ENCODE data around the gene GNB1.

The GNB1 gene

GRCh38 chr1:1776672-1777582 is 114.0 kb downstream of the GNB1 start:
- no peak for ATAC-seq

DNA sequence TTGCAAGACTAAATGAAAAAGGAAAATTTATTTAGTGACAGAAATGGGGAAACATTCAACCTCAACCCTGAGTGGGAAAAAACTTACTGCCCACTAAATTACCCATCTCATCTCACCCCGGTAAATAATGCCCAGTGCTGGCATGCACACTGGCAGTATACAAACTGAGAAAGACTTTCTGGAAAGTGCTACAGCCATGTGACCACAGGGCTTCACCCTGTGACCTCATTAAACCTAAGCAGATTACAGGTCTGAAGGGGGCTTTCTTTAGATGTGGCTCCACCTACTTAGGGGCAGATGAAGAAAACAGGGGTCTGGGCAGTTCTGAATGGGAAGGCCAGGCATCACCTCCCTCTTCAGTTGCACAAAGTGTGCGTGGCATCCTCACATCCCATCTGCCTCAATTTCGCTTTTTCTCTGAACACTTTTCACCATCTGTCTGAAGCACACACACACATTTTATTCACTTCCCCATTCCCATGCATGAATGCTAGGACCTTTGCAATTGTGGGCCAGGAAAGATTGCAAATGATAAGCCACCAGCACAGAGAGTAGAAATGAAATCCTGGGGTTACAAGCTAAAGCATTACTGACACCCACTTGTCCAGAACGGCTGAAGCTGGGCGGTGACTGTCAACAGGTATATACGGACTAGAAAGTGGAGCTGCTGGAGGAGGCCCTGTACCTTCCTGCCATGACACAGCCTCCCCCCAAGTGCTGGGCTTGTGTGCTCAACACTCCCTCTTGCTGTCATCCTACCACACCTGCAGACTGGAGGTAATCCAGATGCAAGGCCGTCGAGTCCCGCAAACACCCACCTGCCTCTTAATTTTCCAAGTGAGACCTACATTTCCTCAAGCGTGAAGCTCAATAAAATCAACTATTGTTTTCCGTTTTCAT is 115.3 kb downstream of the GNB1 start:
- no peak for TF ChIP-seq BACH2 (CRISPR knock-in tag; IDR thresholded peaks at IDR 0.05; ENCODE audit: borderline replicate concordance)
- TF ChIP-seq TCF4 (CRISPR knock-in tag; IDR thresholded peaks at IDR 0.05; ENCODE audit: borderline replicate concordance) = no peak
- no peak for TF ChIP-seq ZC3H10 (CRISPR knock-in tag; IDR thresholded peaks at IDR 0.05)
- TF ChIP-seq RARB (CRISPR knock-in tag; IDR thresholded peaks at IDR 0.05) = no peak
- TF ChIP-seq, protein P1, sequence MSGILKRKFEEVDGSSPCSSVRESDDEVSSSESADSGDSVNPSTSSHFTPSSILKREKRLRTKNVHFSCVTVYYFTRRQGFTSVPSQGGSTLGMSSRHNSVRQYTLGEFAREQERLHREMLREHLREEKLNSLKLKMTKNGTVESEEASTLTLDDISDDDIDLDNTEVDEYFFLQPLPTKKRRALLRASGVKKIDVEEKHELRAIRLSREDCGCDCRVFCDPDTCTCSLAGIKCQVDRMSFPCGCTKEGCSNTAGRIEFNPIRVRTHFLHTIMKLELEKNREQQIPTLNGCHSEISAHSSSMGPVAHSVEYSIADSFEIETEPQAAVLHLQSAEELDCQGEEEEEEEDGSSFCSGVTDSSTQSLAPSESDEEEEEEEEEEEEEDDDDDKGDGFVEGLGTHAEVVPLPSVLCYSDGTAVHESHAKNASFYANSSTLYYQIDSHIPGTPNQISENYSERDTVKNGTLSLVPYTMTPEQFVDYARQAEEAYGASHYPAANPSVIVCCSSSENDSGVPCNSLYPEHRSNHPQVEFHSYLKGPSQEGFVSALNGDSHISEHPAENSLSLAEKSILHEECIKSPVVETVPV (CRISPR knock-in tag; IDR thresholded peaks at IDR 0.05) = no peak
- TF ChIP-seq, protein P2, sequence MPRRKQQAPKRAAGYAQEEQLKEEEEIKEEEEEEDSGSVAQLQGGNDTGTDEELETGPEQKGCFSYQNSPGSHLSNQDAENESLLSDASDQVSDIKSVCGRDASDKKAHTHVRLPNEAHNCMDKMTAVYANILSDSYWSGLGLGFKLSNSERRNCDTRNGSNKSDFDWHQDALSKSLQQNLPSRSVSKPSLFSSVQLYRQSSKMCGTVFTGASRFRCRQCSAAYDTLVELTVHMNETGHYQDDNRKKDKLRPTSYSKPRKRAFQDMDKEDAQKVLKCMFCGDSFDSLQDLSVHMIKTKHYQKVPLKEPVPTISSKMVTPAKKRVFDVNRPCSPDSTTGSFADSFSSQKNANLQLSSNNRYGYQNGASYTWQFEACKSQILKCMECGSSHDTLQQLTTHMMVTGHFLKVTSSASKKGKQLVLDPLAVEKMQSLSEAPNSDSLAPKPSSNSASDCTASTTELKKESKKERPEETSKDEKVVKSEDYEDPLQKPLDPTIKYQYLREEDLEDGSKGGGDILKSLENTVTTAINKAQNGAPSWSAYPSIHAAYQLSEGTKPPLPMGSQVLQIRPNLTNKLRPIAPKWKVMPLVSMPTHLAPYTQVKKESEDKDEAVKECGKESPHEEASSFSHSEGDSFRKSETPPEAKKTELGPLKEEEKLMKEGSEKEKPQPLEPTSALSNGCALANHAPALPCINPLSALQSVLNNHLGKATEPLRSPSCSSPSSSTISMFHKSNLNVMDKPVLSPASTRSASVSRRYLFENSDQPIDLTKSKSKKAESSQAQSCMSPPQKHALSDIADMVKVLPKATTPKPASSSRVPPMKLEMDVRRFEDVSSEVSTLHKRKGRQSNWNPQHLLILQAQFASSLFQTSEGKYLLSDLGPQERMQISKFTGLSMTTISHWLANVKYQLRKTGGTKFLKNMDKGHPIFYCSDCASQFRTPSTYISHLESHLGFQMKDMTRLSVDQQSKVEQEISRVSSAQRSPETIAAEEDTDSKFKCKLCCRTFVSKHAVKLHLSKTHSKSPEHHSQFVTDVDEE (CRISPR knock-in tag; IDR thresholded peaks at IDR 0.05) = no peak
- TF ChIP-seq CSDC2 (CRISPR knock-in tag; IDR thresholded peaks at IDR 0.05) = no peak
- no peak for TF ChIP-seq SNAI2 (CRISPR knock-in tag; IDR thresholded peaks at IDR 0.05)
- no peak for TF ChIP-seq ZFP30 (CRISPR knock-in tag; IDR thresholded peaks at IDR 0.05)
- no peak for TF ChIP-seq OSR1 (CRISPR knock-in tag; IDR thresholded peaks at IDR 0.05)
- TF ChIP-seq ZNF8 (CRISPR knock-in tag; IDR thresholded peaks at IDR 0.05) = no peak
- no peak for TF ChIP-seq POU6F1 (CRISPR knock-in tag; IDR thresholded peaks at IDR 0.05; ENCODE audit: borderline replicate concordance, low read depth)
- TF ChIP-seq, protein P3, sequence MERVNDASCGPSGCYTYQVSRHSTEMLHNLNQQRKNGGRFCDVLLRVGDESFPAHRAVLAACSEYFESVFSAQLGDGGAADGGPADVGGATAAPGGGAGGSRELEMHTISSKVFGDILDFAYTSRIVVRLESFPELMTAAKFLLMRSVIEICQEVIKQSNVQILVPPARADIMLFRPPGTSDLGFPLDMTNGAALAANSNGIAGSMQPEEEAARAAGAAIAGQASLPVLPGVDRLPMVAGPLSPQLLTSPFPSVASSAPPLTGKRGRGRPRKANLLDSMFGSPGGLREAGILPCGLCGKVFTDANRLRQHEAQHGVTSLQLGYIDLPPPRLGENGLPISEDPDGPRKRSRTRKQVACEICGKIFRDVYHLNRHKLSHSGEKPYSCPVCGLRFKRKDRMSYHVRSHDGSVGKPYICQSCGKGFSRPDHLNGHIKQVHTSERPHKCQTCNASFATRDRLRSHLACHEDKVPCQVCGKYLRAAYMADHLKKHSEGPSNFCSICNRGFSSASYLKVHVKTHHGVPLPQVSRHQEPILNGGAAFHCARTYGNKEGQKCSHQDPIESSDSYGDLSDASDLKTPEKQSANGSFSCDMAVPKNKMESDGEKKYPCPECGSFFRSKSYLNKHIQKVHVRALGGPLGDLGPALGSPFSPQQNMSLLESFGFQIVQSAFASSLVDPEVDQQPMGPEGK (CRISPR knock-in tag; IDR thresholded peaks at IDR 0.05; ENCODE audit: borderline replicate concordance) = no peak
- TF ChIP-seq ZNF565 (CRISPR knock-in tag; conservative IDR thresholded peaks at IDR 0.05; ENCODE audit: low read depth) = no peak
- TF ChIP-seq ESRRG (CRISPR knock-in tag; IDR thresholded peaks at IDR 0.05) = no peak
- no peak for TF ChIP-seq ISL1 (CRISPR knock-in tag; IDR thresholded peaks at IDR 0.05)
- TF ChIP-seq ZFP3 (CRISPR knock-in tag; IDR thresholded peaks at IDR 0.05) = no peak
- no peak for TF ChIP-seq TOX (CRISPR knock-in tag; IDR thresholded peaks at IDR 0.05; ENCODE audit: borderline replicate concordance)
- no peak for TF ChIP-seq GLIS3 (CRISPR knock-in tag; IDR thresholded peaks at IDR 0.05)
- no peak for ATAC-seq

More at GRCh38 chr1:1776672-1777582, 114.0 kb downstream of the GNB1 start:
- TF ChIP-seq, protein P3 (CRISPR knock-in tag; IDR thresholded peaks at IDR 0.05; ENCODE audit: borderline replicate concordance) = no peak
- no peak for TF ChIP-seq ZNF70 (CRISPR knock-in tag; IDR thresholded peaks at IDR 0.05)
- TF ChIP-seq TOX (CRISPR knock-in tag; IDR thresholded peaks at IDR 0.05; ENCODE audit: borderline replicate concordance) = no peak
- TF ChIP-seq ZNF565 (CRISPR knock-in tag; conservative IDR thresholded peaks at IDR 0.05; ENCODE audit: low read depth) = no peak
- TF ChIP-seq POU6F1 (CRISPR knock-in tag; IDR thresholded peaks at IDR 0.05; ENCODE audit: borderline replicate concordance, low read depth) = no peak
- TF ChIP-seq ZC3H10 (CRISPR knock-in tag; IDR thresholded peaks at IDR 0.05) = no peak

Measured in SK-N-SH treated with all-trans-retinoic acid at 6 μM for 48 hours (cell line).